WI38 (cell line): ENCODE data around the gene SLC9A7.
"Not testable (repeated sequence)": the region's sequence is repeated elsewhere in the genome, so short reads cannot be mapped to it uniquely, and the experiment has no call there.

Experiments
- H3K4me3 ChIP-seq: 2 replicates; pipeline ENCODE4 v1.5.1; 2011; ENCODE audit warnings: low read depth, mild to moderate bottlenecking, control low read depth, low read length
- TF ChIP-seq, protein P1 (sequence below): IDR thresholded peaks from 2 replicates; pipeline ENCODE4 v1.5.1; 2012; ENCODE audit warnings: low read depth, mild to moderate bottlenecking, control low read depth, low read length

SLC9A7 gene

GRCh38 chrX:46735622-46736021 lies 23.3 kb downstream of the SLC9A7 start:
- TF ChIP-seq, protein P1, sequence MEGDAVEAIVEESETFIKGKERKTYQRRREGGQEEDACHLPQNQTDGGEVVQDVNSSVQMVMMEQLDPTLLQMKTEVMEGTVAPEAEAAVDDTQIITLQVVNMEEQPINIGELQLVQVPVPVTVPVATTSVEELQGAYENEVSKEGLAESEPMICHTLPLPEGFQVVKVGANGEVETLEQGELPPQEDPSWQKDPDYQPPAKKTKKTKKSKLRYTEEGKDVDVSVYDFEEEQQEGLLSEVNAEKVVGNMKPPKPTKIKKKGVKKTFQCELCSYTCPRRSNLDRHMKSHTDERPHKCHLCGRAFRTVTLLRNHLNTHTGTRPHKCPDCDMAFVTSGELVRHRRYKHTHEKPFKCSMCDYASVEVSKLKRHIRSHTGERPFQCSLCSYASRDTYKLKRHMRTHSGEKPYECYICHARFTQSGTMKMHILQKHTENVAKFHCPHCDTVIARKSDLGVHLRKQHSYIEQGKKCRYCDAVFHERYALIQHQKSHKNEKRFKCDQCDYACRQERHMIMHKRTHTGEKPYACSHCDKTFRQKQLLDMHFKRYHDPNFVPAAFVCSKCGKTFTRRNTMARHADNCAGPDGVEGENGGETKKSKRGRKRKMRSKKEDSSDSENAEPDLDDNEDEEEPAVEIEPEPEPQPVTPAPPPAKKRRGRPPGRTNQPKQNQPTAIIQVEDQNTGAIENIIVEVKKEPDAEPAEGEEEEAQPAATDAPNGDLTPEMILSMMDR, result no peak
- H3K4me3 ChIP-seq, result no peak overlapping the region

- TF ChIP-seq, protein P1, result no peak
Measured at GRCh38 chrX:46733226-46733625, 25.7 kb downstream of the SLC9A7 start.

DNA sequence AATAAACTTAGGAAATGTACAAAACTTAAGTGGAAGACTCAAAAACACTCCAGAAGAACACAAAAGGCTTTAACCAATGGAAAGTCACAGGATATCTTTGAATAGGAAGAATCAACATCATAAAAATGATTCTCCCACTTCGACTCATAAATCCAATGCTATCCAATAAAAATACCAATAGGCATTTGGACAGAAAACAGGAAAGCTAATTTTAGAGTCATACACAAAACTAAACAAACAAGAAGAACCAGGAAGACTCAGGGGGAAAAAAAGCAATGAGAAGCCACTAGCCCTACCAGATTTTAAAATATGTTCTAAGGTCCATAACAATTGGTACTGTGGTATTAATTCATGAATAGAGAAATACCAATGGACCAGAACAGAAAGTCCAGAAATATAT lies 28.2 kb downstream of the SLC9A7 start:
- no peak overlapping the region for H3K4me3 ChIP-seq
- TF ChIP-seq, protein P1, result no peak

More at GRCh38 chrX:46733226-46733625, 25.7 kb downstream of the SLC9A7 start:
- no peak overlapping the region for H3K4me3 ChIP-seq

DNA sequence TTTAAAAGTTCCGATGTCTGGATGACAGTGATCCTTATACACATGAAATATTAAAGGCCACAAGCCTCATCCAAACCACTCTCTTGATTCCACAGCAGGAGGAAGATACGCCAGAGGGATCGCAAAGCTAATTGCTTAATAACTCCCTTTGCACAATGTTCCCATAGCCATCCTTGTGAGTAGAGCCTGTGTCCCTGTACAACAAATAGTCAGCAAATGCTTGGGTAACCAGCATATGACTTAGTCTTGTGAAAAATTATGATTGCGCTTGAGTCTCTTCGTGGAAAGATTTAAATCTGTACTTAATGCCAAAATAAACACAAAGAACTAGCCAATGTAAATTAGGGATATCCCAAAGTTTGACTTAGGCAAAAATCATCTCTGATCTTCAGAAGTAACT lies 31.5 kb downstream of the SLC9A7 start:
- H3K4me3 ChIP-seq, result no peak overlapping the region

DNA sequence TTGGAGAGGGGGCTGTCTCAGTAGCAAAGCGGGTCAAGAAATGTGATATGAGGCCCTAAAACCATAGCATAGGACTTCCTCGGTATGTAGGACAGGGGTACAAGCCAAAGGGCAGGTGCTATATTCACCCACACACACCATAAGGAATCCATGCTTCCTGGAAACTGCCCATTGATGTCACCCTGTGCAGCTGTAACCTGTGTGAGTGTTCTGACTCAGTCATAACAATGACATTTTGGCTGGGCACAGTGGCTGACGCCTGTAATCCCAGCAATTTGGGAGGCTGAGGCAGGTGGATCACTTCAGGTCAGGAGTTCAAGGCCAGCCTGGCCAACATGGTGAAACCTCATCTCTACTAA lies 35.4 kb downstream of the SLC9A7 start:
- H3K4me3 ChIP-seq, result not testable (repeated sequence)

More for the DNA sequence above, 31.5 kb downstream of the SLC9A7 start:
- TF ChIP-seq, protein P1, result no peak

GRCh38 chrX:46722742-46723568 lies 36.0 kb downstream of the SLC9A7 start:
- TF ChIP-seq, protein P1, result no peak
- no peak overlapping the region for H3K4me3 ChIP-seq

DNA sequence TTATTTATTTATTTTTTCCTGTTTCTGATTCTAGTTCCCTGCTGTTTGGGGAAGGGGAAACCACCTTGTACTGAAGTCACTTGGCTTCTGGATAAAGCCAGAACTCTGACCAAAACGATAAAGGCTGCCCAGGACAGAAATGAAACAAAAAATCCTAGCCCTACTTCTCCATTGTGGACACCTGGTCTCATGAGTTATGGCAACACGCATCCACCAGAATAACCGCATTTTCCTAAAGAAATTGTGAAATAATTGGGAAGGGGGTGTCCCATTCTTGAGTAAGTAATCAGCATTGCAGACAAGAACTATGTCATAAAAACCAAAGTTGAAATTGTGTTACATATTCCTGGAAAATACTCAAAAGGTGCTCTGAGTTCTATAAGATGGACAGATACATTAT lies 42.1 kb downstream of the SLC9A7 start:
- no peak overlapping the region for H3K4me3 ChIP-seq

More for the DNA sequence above, 42.1 kb downstream of the SLC9A7 start:
- TF ChIP-seq, protein P1, result no peak
